ENCODE data around the gene SMU1.

Gene SMU1

DNA sequence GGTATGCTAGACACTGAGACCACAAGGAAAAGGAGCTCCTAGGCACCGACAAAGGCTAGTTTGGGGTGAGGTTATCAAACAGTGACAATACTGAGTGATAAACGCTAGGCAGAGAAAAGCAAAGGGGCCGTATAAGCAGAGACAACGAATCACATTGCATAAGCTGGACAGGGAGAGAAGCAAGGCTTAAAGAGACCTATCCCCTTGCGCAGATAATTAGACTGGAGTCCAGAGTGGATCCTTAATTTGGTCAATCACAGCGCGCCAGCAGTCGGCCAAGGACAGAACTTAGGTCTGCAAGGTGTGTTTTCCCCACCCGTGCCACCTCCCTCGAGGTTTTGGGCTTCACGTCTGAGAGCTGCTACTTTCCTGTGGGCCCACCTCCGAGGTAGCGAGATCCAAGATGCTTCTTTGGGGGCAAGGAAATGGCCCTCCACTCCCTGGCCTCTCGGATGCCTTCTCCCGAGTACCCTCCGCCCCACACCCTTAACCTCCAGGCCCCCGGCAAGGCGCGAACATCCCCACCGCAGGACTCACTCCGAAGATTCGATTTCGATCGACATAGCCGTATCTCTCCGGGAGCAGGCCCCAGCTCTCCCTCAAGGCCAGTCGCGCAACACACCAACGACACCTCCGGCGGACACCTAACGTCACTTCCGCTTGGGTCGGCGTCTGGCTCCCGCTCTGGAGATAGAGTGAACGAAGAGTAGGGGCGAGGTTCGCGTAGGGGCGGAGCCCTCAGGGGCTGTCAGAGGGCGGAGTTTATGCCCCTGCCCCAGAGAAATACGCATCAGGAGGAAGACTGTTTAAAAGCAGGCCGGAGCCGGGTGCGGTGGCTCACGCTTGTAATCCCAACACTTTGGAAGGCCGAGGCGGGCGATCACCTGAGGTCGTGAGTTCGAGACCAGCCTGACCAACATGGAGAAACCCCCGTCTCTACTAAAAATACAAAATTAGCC is at the start of gene SMU1:
Gene SMU1, minus strand, starts transcription at position 629 of the 959 bp plus-strand sequence. Its CDS starts 66 bp downstream, at position 563.
- DNase-seq (ENCODE audit: low read depth), result peak; percentile 98

DNA sequence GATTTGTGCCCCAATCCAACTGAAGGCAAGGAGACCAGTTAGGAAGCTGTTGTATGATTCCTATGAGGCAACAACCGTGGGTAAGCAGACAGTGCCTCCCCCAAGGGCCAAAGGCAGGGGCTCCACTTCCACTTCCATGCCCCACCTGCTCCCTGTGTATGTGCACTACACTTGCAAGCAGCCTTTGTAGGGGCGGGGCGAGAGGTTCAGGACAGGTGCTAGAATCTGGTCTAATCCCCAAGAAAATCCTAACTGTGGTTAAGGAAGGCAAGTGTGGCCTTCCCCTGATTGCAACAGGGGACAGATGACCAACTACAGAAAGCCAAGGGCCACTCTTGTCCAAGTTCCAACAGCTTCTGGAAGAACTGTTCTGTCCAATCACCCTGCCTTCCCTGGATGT is 49.0 kb upstream of the SMU1 start:
- DNase-seq (ENCODE audit: low read depth), result no peak

DNA sequence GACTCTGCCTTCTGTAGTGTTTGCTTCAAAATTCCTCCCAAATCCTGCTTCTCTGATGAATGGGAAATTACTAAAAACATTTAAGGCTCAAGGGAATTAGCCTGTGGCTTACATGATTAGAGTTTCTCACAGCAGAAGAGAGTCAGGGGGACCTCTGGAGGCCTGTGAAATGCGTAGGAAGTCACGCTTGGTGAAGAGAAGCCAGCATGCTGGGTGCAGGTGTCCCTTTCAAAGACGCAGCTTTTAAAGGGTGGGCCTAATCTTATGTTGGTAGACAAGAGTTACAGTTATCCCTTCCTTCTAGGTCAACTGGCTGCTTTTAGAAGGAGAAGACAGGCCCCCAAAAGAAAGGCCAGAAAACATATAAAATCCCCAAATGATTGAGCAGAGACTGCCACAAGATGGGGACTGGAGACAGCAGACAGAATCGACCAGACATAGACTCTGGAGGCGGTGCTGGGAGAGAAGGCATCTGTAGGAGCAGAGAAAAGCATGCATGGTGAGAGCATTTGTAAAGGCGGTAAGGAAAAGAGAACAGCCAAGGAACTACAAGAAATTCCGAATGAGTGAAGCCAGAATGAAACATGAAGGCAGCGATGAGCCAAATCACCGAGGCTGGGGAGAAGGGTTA is 48.4 kb upstream of the SMU1 start:
- no peak for DNase-seq (ENCODE audit: low read depth)

DNA sequence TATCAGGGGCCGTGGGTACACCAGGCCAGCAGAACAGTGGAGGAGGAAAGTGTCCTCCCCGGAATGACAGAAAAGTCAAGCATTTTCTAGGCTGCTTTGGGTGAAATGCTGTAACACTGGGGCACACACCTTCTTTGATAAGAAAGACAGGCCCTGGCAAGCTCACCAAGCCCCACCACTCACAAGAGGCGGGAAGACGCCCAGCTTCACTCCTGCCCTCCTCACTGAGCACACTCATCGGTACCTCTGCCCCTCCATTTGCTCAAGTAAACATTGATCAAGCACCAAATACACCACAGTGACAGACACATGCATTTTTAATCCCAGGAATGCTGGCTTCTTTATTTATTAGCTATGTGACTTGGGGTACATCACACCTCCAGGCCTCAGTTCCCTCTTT is 47.6 kb upstream of the SMU1 start:
- no peak for DNase-seq (ENCODE audit: low read depth)

DNA sequence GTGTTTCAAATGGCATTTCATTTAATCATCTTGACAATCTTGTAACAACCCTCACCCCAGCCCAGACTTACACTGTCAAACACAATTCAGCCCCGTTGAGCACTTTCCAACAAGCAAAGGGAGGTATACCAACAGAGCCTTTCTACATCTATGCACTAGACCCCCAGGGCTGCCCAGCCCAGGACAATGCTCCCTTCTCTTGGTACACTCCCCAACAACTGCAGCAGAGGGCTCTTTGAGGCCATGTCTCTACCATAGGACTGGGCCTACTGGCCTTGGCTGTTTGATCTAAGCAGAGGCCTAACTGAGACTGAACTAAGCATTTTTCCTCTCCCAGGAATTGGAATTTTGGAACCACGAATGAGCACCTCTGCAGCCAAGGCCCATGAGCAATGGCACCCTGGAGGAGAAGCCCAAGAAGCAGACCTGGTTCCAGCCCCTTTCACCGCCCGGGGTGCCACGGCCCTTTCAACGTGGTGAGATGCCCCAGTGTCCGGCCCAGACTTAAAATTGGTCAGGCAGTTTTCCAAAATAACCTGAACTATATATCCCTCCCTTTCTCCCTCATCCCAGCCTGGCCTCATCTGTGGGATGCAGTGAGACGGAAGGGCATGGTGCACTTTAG is 47.0 kb upstream of the SMU1 start:
- DNase-seq (ENCODE audit: low read depth), result no peak

DNA sequence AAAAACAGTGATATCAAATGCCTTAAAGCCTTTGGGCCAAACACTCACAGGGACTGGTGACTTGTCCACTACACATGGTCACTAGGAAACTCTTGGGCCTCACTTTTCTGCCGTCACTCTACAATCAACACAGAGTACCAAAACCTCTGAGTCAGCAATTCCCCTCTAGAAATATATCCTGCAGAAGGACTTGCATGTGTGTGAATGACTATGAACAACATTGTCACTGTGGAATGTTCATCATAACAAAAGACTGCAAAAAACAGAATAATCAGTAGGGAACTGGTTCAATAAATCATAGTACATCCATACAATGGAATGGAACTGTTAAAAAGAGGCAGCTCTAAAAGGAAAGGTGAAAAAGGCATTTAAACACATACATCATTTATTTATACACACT is 44.1 kb upstream of the SMU1 start:
- no peak for DNase-seq (ENCODE audit: low read depth)

DNA sequence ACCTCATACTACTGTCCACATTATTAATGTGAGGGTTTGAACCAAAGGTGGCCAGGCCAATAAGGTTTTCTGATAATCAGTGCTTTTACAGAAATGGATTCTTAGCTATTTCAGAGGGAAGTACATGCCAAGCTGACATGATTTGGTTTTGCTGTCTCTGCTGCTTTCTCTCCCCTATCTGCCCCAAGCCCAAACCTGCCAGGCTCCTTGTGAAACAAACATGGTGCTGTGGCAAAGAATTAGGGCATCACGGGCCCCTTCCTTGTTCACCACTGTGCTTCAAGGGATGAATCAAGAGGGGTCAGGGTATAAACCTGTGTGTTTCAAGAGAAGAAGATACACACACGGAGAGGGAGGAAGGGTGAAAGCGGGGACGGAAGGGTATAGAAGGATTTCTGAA is 41.3 kb upstream of the SMU1 start:
- DNase-seq (ENCODE audit: low read depth), result no peak

DNA sequence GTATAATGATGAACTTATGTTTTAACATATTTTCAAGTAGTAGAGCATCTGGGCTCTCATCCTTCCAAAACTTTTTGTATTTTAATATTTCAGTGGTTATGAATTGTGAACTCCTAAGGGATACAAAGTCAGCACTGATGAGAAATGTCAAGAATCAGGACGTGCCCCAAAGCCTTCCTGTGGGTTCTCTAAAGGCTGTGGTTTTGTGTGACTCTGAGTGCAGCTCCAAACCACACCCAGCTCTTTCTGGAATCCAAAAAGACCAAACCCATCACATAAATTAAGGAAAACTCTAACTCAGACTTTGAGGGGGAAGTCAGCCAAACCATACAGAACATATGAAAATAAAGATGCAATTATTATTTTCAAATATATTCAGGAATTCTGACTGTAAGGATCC is 40.8 kb upstream of the SMU1 start:
- peak; percentile 42 for DNase-seq (ENCODE audit: low read depth)

DNA sequence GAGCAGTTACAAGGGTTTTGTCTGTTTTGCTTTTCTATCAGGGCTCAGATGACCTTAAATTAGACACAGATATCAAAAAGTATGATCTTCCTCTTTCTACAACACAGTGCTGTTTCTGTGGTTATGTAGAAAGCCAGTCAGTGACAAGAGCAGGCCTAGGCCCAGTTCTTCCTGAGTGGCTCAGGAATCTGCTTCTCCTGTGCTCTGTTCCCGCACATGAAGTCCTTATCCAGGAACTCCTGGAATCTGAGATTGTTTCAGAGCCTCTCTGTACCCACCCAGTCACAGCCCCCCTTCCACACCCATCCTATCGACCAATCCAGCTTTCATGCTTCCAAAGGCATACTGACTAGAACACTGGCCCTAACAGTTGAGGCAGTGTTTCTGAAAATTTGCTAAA is 40.4 kb upstream of the SMU1 start:
- no peak for DNase-seq (ENCODE audit: low read depth)

DNA sequence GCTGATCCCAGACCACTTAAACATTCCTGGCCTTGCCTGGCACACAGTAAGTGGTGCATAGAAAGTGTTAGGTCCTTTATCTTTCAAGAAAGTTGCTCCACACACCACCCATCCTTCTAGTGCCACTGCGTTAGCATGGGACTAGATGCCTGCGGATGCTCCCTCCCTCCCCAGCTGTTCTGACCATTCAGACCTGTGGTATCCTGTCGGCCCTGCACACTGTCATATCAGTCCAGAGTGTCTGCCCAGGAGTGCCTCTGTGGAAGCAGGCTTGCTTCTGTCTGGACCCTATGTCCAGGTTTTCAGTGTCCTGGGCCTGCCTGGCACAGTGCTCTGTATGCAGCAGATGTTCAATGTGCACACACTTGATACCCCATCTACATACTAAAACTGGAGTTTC is 38.3 kb upstream of the SMU1 start:
- DNase-seq (ENCODE audit: low read depth), result no peak

DNA sequence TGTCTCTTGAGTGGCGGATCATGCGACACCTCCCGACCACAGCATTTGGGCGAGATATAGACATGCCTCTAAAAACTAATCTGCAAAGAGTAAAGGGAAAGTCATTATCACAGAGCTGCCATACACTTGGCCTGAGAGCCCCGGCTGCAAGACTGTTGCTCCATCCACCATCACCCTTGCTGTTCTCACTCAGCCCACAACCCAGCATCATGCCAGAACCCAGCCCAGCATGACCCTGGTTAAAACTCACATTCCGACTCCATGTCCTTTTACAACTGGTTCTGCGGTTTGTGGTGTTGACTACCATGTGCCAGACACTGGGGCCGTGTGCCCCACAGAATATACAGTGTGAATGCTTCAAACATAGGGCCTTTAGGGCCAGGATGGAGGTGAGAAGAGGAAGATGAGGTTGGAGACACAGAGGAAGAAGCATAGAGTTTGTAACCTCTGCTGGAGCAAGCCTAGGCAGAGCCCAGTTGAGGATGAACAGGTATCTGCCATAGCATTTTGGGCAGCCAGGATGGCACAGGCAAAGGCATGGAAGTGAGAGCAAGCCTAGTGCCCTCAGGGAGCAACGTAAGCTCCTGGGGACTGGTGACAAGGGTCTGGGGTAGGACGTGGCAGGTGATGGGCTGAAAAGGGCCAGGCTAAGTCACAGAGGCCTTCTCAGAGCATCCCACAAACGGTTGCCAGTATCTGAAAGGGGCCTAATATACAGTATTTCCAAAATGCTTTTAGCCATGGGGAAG is 37.5 kb upstream of the SMU1 start:
- DNase-seq (ENCODE audit: low read depth), result no peak

DNA sequence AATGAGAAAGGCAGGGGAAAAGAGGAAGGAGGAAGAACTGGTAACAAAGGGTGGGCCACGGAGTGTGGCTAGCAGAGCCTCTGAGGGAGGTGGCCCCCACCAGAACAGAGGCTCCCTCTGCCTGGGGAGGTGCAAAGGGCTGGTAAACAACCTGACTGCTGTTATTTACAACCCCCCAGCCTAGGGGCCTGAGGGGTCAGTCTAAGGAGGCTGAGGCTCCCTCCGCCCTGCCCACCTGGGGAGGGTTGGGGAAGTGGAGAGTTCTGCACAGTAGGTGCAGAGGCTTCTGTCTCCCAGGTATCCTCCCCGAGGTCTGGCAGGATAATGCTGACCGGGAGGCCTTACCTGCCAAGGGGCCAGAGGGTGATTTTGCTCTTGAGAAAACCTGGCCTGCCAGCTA is 35.6 kb upstream of the SMU1 start:
- DNase-seq (ENCODE audit: low read depth), result no peak

DNA sequence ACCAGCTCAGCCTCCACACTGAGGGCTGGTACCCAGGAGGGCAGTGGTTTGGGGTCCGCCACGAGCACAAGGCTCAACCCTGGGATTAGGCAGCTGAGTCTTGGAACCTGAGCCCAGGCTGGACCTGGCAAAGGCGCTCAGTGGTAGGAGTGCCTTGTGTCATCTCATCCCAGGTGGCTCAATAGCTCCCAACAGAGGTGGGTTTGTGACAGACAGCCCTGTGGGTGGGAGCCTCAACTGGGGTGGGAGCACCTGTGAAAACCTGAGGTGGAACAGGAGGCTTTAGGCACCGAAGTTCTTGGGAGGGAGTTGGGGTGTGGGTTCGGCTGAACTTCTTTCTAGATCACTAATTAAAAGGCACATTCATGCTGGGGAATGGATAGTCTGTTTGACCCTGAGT is 35.2 kb upstream of the SMU1 start:
- DNase-seq (ENCODE audit: low read depth), result no peak

DNA sequence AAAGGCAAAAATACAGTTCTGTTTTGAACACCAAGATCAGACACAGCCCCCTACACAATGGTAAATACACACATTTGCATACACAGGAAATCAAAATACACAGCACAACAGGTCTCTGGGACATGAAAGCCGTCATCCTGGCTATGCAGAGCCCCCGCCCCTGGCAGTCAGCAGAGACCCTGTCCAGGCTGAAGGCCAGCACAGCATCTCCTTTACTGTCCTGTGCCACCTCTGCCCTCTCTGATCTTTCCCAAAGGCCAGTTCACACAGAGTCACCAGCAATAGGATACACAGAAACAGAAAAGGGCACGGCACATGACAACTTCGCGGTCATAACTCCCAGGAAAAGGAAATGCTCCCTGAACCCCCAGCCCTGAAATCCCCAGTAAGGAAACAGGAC is 34.2 kb upstream of the SMU1 start:
- DNase-seq (ENCODE audit: low read depth), result no peak

DNA sequence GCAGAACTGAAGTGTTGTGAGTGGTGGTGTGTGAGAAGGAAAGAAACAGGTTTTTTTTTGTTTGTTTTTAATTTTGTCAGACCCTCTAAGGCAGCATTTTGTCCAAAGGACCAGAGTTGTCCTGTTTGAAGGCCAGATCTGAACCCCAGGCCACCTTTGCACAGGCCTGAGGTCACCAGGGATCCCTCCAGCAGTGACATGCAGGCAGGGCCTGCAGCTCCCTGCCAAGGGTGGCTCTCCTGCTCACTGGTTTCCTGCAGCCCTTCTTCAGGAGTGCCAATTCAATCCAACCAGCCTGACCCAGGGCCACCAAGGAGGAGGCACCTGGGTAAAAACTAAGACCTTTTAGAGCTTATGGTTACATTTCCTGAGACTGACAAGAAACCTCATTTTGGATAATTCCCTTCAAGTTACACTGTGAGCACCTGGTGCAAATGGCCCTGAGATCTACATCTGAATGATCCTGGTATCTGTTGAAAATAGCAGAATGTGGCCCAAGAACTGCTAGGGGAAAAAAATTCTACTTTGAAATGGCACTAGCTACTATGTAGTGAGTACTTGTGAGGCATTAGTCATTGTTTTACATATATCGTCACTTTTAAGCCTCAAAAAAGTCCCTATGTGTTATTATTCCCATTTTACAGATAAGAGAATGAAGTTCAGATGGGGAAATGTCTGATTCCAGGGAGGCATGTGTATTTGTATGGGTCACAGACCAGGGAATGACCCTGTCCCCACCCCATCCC is 33.5 kb upstream of the SMU1 start:
- DNase-seq (ENCODE audit: low read depth), result no peak

DNA sequence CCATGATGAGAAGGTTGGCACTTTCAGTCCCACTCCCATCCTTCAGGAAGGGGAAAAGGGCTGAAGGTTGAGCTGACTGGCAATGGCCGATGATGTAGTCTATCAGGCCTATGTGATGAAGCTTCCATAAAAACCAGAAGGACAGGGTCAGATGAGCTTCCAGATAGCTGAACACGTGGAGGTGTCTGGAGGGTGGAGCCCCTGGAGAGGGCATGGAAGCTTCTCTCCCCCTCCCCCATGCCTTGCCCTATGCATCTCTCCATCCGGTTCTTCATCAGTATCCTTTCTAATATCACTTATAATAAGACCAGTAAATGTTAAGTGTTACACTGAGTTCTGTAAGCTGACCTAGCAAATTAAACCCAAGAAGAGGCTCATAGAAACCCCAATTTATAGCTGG is 32.6 kb upstream of the SMU1 start:
- no peak for DNase-seq (ENCODE audit: low read depth)

DNA sequence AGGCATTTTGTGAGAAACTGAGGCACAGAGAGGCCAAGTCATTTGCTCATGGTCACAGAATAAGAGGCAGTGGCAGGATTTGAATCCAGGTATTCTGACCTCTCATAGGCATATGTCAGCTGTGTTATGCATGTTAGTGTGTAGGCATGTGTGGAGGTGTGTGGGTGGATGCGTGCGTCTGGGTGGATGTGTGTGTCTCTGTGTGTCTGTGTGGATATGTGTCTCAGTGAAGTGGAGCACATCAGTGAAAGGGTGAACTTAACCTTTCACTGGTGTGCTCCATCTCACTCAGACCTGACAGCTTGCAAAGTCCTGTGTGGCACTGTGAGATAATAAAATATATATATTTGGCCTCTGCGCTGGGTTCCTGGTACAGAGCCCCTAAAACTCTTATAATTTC is 32.0 kb upstream of the SMU1 start:
- DNase-seq (ENCODE audit: low read depth), result no peak

DNA sequence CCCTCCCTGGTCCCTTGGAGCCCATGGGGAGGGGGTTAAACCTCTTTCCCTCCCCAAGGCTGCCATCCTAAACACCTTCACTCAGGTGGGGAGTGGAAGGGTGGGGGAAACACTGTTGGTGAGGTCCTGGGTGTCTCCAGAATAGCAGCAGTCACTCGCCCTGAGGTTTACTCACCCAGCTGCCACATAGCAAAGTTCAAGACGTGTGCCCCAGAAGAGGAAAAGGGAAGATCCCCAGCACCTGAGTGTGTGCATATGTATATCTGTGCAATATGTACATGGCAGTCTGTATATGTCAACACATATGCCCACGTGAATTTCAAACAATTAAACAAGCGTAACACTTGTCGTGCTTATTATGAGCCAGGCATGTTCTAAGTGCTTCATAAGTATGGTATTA is 31.3 kb upstream of the SMU1 start:
- DNase-seq (ENCODE audit: low read depth), result peak; percentile 20

DNA sequence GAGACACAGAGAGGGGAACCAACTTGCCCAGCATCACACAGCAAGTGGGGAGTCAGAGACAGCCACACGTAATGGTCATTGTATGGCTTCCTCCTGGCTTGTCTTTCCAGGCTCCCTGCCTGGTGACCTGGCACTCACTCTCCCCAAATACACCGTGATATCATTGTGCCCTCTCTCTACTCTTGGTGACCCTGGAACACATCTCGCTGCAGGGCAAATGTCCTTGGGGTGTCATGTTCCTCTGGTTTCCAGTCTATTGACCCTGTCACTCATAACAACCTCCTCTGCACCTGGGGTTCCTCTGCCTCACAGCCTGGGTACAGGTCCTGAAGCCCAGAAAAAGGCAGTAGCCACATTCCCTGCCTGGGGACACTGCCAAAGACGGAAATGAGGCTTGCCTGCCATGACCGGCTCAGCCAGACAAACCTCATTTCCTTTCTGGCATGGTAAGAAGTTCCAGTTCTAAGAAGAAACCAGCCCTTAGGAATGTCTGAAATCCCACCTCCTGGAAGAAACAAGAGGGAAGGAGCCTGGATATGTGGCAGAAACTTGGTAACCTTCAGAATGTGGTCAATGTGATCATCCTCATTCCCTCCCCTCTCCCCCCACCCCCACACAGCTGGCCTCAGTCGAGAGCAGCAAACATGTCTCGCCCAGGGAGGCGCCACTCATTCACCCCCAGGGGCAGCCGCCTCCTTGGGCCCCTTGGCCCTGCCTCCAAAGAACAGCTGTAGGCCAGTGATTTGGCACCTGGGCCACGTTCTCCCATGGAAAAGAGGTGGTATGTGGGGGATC is 30.6 kb upstream of the SMU1 start:
- peak; percentile 69 for DNase-seq (ENCODE audit: low read depth)

DNA sequence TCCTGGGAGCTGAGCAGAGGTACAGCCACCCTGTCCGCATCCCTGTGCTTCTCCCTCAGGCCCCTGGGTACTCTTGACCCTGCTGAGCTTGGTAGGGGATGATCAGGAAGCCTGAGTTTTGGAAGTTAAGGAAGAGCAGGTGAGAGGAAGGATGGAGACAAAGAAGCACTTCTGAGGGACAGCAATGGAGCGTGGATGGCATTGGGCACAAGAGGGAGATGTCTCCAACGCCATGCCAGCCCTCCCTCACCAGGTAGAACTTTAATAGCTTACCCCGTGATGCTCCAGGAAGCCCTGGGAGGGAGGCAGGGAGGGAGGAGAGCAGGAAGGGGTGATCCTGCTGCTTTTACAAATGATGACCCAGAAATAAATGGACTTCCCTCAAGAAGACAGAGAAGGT is 29.9 kb upstream of the SMU1 start:
- DNase-seq (ENCODE audit: low read depth), result no peak

DNA sequence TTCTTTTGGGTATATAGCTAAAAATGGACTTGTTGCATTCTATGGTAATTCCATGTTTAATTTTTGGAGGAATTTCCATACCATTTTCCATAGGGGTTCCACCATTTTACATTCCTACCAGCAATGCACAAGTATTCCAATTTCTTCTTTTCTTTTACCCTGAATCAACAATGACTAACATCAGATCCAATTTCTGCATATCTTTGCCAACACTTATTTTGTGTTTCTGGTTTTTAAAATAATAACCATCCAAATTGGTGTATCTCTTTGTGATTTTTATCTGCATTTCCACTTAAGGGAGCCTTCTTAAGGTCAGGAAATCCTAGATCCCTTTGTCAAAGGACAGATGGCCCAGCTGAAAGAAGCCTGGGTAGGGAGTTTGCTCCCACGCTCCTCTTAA is 29.5 kb upstream of the SMU1 start:
- DNase-seq (ENCODE audit: low read depth), result no peak

Measured in ELR (cell line).